Ishikawa (cell line): Measurements from ENCODE around the gene SLC29A1.

ENCODE experiments used
- CEBPB ChIP-seq: IDR thresholded peaks from 2 replicates; pipeline ENCODE4 v1.6.1; 2012
- CREB1 ChIP-seq: IDR thresholded peaks from 2 replicates; pipeline ENCODE4 v1.6.1; 2012; ENCODE audit warnings: low read depth
- EGR1 ChIP-seq: IDR thresholded peaks from 2 replicates; pipeline ENCODE4 v1.6.1; 2012
- EP300 ChIP-seq: IDR thresholded peaks from 2 replicates; pipeline ENCODE4 v1.6.1; 2012; ENCODE audit warnings: borderline replicate concordance
- FOXM1 ChIP-seq: IDR thresholded peaks from 2 replicates; pipeline ENCODE4 v1.6.1; 2012; ENCODE audit warnings: low read depth, borderline replicate concordance
- MAX ChIP-seq: IDR thresholded peaks from 2 replicates; pipeline ENCODE4 v1.6.1; 2012
- NFIC ChIP-seq: IDR thresholded peaks from 2 replicates; pipeline ENCODE4 v1.6.1; 2012
- RAD21 ChIP-seq: IDR thresholded peaks from 2 replicates; pipeline ENCODE4 v1.6.1; 2012; ENCODE audit warnings: low read depth
- TAF1 ChIP-seq: IDR thresholded peaks from 2 replicates; pipeline ENCODE4 v1.6.1; 2012; ENCODE audit warnings: low read depth, mild to moderate bottlenecking
- TCF12 ChIP-seq: IDR thresholded peaks from 2 replicates; pipeline ENCODE4 v1.6.1; 2012; ENCODE audit warnings: low read depth
- TEAD4 ChIP-seq: IDR thresholded peaks from 2 replicates; pipeline ENCODE4 v1.6.1; 2012
- USF1 ChIP-seq: IDR thresholded peaks from 2 replicates; pipeline ENCODE4 v1.6.1; 2012
- YY1 ChIP-seq: IDR thresholded peaks from 2 replicates; pipeline ENCODE4 v1.6.1; 2012; ENCODE audit warnings: low read depth
- ZBTB7A ChIP-seq: IDR thresholded peaks from 2 replicates; pipeline ENCODE4 v1.6.1; 2012; ENCODE audit warnings: low read depth
- TF ChIP-seq, protein P1 (sequence below): IDR thresholded peaks from 2 replicates; pipeline ENCODE4 v1.6.1; 2012; ENCODE audit warnings: low read depth, mild to moderate bottlenecking

The SLC29A1 gene

GRCh38 chr6:44249082-44249748, 25.8 kb downstream of the SLC29A1 start:
- no peak for TF ChIP-seq USF1
- TF ChIP-seq TCF12 = no peak

GRCh38 chr6:44250067-44250717, 26.8 kb downstream of the SLC29A1 start:
- no peak for TF ChIP-seq CEBPB
- no peak for TF ChIP-seq ZBTB7A
- no peak for TF ChIP-seq YY1
- no peak for TF ChIP-seq RAD21
- TF ChIP-seq FOXM1 = no peak
- no peak for TF ChIP-seq NFIC
- TF ChIP-seq EP300 = no peak
- no peak for TF ChIP-seq USF1
- TF ChIP-seq, protein P1, sequence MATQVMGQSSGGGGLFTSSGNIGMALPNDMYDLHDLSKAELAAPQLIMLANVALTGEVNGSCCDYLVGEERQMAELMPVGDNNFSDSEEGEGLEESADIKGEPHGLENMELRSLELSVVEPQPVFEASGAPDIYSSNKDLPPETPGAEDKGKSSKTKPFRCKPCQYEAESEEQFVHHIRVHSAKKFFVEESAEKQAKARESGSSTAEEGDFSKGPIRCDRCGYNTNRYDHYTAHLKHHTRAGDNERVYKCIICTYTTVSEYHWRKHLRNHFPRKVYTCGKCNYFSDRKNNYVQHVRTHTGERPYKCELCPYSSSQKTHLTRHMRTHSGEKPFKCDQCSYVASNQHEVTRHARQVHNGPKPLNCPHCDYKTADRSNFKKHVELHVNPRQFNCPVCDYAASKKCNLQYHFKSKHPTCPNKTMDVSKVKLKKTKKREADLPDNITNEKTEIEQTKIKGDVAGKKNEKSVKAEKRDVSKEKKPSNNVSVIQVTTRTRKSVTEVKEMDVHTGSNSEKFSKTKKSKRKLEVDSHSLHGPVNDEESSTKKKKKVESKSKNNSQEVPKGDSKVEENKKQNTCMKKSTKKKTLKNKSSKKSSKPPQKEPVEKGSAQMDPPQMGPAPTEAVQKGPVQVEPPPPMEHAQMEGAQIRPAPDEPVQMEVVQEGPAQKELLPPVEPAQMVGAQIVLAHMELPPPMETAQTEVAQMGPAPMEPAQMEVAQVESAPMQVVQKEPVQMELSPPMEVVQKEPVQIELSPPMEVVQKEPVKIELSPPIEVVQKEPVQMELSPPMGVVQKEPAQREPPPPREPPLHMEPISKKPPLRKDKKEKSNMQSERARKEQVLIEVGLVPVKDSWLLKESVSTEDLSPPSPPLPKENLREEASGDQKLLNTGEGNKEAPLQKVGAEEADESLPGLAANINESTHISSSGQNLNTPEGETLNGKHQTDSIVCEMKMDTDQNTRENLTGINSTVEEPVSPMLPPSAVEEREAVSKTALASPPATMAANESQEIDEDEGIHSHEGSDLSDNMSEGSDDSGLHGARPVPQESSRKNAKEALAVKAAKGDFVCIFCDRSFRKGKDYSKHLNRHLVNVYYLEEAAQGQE = no peak
- no peak for TF ChIP-seq EGR1
- TF ChIP-seq MAX = no peak
- TF ChIP-seq CREB1 = no peak
- TF ChIP-seq TCF12 = no peak
- no peak for TF ChIP-seq TEAD4
- no peak for TF ChIP-seq TAF1

DNA sequence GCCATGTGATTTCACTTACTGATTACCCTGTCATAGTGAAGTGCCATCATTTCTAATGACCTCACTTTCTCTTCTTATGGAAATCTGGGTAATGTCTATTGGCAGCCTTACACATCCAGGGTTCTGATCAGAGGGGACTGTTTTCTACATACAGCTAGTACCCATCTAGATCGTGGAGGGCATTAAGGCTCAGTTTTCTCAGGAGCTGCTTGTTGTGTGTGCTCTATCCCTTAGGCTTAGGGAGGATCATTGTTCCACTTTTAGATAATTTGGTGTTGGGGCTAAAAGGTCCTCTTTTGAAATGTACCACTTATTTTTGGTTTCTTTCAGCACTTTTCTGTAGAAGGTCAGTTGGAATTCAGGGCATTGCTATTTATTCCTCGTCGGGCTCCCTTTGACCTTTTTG, 27.3 kb downstream of the SLC29A1 start:
- no peak for TF ChIP-seq USF1
- TF ChIP-seq RAD21 = no peak
- TF ChIP-seq EP300 = no peak
- no peak for TF ChIP-seq EGR1
- TF ChIP-seq MAX = no peak
- TF ChIP-seq ZBTB7A = no peak
- TF ChIP-seq CREB1 = no peak
- TF ChIP-seq NFIC = no peak
- no peak for TF ChIP-seq YY1
- no peak for TF ChIP-seq TAF1
- TF ChIP-seq TEAD4 = no peak
- TF ChIP-seq, protein P1 = no peak
- no peak for TF ChIP-seq CEBPB
- TF ChIP-seq TCF12 = no peak
- no peak for TF ChIP-seq FOXM1

GRCh38 chr6:44251576-44252524, 28.5 kb downstream of the SLC29A1 start:
- TF ChIP-seq TEAD4 (no peak), CEBPB (no peak), YY1 (no peak), FOXM1 (no peak), EGR1 (no peak), EP300 (no peak)
